Psoas muscle (tissue), 8 donors: ENCODE data around the gene DHX32. TPM values are rescaled to one million over a fixed set of nuclear protein-coding genes. Genes with fewer than 3 reads are reported as not detected.
A peak's percentile ranks its signal among the peaks of the same experiment; 100 is the strongest.
"Not testable (repeated sequence)": the region's sequence is repeated elsewhere in the genome, so short reads cannot be mapped to it uniquely, and the experiment has no call there.

Experiments used
- ATAC-seq, 4 donors: fragments of 200-7000 bp; cut with Tn5 transposase; one replicate each; pipeline ENCODE4 v1.9.1; 2020; ENCODE audit warnings: moderate library complexity in 3 of 4, mild to moderate bottlenecking in 2 of 4
- DNase-seq, 2 donors: peaks; one replicate each; pipeline ENCODE4 v3.0.0-alpha.2; 2020
- H3K27ac ChIP-seq: fragments of 200-600 bp; one replicate; pipeline ENCODE4 v1.8.0; 2022
- H3K27me3 ChIP-seq, 3 donors: fragments of 200-600 bp in 1 of 3; one replicate each; pipeline versions ENCODE4 v1.6.1 to v1.8.0; 2013 to 2022; ENCODE audit warnings: low read length in 2 of 3, mild to moderate bottlenecking in 2 of 3, moderate library complexity in 1 of 3; ENCODE audit not compliant: insufficient read depth in 3 of 3
- H3K36me3 ChIP-seq, 2 donors: fragments of 200-600 bp in 1 of 2; one replicate each; pipeline versions ENCODE4 v1.6.1 to v1.8.0; 2013 to 2022; ENCODE audit warnings: low read depth in 1 of 2, mild to moderate bottlenecking in 1 of 2, moderate library complexity in 1 of 2; ENCODE audit not compliant: insufficient read depth in 1 of 2
- H3K4me1 ChIP-seq: fragments of 200-600 bp; one replicate; pipeline ENCODE4 v1.8.0; 2022
- H3K4me3 ChIP-seq: fragments of 200-600 bp; one replicate; pipeline ENCODE4 v1.8.0; 2022; ENCODE audit warnings: mild to moderate bottlenecking
- H3K9me3 ChIP-seq: fragments of 200-600 bp; one replicate; pipeline ENCODE4 v1.8.0; 2022
- WGBS, 3 donors: extraction: QIAGEN DNeasy Blood & Tissue Kit; methylation state at CpG; one replicate each; pipeline versions ENCODE4 v1.1.6 to v1.1.7; 2013; 5-methylcytosine and 5-hydroxymethylcytosine counted together
- intact Hi-C, 2 donors: fragments of 100-400 bp; cut with DNase I; formaldehyde crosslinking; loops; one replicate each; pipeline versions ENCODE4 v1.11.0 to v1.14.2; 2022
- polyA plus RNA-seq, 3 donors: library from polyadenylated mRNA; stranded (reverse); fragments of 200-250 nt; gene quantifications; one replicate each; pipeline ENCODE4 v1.2.3, GENCODE V29; 2013
- total RNA-seq, 4 donors: library from RNA; stranded (reverse); fragmentation: NEBNext Ultra II Directional in 2 of 4; extraction: Animal tissue kit (Norgen Biotek cat#: 25700) in 2 of 4; gene quantifications; one replicate each; pipeline versions ENCODE4 v1.2.1 to v1.2.4, GENCODE V29; 2021 to 2023
- TF ChIP-seq, protein P1 (sequence below): fragments of 200-600 bp; IDR thresholded peaks from one replicate; pipeline ENCODE4 v1.8.0; 2022; ENCODE audit warnings: antibody characterized with exemption
- donor health status: healthy with polysubstance abuse.
- donor health status: DM: no; HTN: no; CAD: no; lungs with moderate emphysema.
- donor health status: Bipolar disorder and iron deficiency.
- donor health status: healthy.
- donor health status: DM: yes; HTN: yes; CAD: no.
- donor health status: DM: no; HTN: no; CAD: no.
- donor health status: DM: no; HTN: no; CAD: no.
- donor health status: DM: yes; HTN: yes; CAD: no.

DHX32 gene
- total and polyA plus RNA-seq, 7 donors: 20.2 to 47.7 (median 32.1) TPM

DNA sequence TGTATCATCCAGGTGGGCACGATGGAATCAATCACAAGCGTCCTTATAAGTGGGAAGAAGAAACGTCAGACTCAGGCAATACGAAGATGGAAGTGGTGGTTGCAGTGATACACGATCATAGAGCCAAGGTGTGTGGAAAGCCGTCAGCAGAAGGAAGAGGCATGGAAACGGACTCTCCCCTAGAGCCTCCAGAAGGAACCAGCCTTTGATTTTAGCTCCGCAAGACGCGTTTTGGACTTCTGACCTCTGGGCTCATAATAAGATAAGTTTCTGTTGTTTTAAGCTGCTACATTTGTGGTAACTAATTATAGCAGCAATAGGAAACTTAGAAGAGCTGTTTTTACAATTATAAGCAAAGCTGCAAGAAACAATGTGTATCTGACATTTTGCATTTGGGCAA, 30.1 kb upstream of the DHX32 start:
- H3K36me3 ChIP-seq: no peaks in the 10 kb centered on the region
- no peaks in the 10 kb centered on the region for H3K4me1 ChIP-seq
- WGBS, 3 donors: 67 to 86% (median 81%) methylated on average over 10 of the region's 10 CpGs
- TF ChIP-seq, protein P1, sequence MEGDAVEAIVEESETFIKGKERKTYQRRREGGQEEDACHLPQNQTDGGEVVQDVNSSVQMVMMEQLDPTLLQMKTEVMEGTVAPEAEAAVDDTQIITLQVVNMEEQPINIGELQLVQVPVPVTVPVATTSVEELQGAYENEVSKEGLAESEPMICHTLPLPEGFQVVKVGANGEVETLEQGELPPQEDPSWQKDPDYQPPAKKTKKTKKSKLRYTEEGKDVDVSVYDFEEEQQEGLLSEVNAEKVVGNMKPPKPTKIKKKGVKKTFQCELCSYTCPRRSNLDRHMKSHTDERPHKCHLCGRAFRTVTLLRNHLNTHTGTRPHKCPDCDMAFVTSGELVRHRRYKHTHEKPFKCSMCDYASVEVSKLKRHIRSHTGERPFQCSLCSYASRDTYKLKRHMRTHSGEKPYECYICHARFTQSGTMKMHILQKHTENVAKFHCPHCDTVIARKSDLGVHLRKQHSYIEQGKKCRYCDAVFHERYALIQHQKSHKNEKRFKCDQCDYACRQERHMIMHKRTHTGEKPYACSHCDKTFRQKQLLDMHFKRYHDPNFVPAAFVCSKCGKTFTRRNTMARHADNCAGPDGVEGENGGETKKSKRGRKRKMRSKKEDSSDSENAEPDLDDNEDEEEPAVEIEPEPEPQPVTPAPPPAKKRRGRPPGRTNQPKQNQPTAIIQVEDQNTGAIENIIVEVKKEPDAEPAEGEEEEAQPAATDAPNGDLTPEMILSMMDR: no peak
- ATAC-seq (no peak), DNase-seq (no peak)
- intact Hi-C loops: no loop called here
- no peaks in the 10 kb centered on the region for H3K27me3 ChIP-seq
- no peaks in the 10 kb centered on the region for H3K9me3 ChIP-seq
- H3K4me3 ChIP-seq: no peak overlapping the region
- no peak overlapping the region for H3K27ac ChIP-seq

DNA sequence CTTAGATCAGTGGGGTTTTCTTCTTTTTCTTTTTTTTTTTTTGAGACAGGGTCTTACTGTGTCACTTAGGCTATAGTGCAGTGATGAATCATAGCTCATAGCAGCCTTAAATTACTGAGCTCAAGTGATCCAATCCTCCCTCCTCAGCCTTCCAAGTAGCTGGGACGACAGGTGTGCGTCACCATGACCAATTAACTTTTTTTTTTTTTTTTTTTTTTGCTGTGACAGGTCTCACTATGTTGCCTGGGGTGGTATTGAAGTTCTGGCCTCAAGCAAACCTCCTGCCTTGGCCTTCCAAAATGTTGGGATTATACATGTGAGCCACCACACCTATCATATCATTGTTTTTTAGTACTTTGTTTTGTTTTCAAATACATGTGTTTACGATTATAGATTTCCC, 28.4 kb upstream of the DHX32 start:
- H3K36me3 ChIP-seq, DNase-seq, H3K27me3 ChIP-seq, ATAC-seq, H3K4me3 ChIP-seq, intact Hi-C loops, H3K4me1 ChIP-seq, H3K27ac ChIP-seq, H3K9me3 ChIP-seq: not testable (repeated sequence)
- WGBS, 3 donors: 41 to 63% (median 54%) methylated on average over 3 of the region's 3 CpGs

DNA sequence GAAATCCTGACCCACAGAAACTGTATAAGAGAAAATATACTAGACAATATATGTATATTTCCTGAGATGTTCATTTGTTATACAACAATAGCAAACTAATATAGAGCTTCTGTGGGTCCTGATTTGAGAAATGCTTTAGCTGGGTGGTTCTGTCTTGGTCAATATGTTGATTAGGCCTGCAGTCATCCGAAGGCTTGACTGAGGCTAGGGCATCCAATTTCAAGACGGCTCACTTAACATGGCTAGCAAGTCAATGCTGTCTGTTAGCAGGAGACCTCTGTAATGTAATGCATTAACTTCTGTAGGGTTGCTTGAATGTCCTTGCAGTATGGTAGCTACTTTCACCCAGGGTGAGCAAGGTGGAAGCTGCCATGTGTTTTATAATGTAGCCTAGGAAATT, 27.7 kb upstream of the DHX32 start:
- H3K27me3 ChIP-seq, intact Hi-C loops, H3K4me3 ChIP-seq, H3K27ac ChIP-seq, ATAC-seq, H3K9me3 ChIP-seq, H3K4me1 ChIP-seq, DNase-seq, H3K36me3 ChIP-seq: not testable (repeated sequence)
- WGBS, 3 donors: 45 to 47% (median 47%) methylated on average over 2 of the region's 2 CpGs

DNA sequence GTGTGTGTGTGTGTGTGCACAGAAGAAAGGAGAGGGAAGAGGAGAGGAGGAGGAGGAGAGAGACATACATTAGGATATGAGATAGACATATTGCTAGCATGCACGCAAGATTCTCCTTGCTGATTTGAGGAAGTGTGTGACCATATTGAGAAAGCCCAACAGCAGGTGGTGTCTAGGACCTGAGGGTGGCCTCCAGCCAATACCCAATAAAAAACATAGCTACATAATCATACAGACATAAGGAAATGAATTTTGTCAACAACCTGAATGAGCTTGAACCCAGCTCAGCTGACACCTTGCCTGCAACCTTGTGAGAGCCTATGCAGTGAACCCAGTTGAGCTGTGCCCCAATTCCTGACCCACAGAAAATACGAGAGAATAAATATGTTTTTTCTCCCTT, 26.5 kb upstream of the DHX32 start:
- H3K27me3 ChIP-seq, H3K9me3 ChIP-seq, H3K4me3 ChIP-seq, ATAC-seq, DNase-seq, intact Hi-C loops, H3K27ac ChIP-seq, H3K4me1 ChIP-seq, H3K36me3 ChIP-seq: not testable (repeated sequence)
- WGBS, 3 donors: 63 to 74% (median 64%) methylated on average over 2 of the region's 2 CpGs

DNA sequence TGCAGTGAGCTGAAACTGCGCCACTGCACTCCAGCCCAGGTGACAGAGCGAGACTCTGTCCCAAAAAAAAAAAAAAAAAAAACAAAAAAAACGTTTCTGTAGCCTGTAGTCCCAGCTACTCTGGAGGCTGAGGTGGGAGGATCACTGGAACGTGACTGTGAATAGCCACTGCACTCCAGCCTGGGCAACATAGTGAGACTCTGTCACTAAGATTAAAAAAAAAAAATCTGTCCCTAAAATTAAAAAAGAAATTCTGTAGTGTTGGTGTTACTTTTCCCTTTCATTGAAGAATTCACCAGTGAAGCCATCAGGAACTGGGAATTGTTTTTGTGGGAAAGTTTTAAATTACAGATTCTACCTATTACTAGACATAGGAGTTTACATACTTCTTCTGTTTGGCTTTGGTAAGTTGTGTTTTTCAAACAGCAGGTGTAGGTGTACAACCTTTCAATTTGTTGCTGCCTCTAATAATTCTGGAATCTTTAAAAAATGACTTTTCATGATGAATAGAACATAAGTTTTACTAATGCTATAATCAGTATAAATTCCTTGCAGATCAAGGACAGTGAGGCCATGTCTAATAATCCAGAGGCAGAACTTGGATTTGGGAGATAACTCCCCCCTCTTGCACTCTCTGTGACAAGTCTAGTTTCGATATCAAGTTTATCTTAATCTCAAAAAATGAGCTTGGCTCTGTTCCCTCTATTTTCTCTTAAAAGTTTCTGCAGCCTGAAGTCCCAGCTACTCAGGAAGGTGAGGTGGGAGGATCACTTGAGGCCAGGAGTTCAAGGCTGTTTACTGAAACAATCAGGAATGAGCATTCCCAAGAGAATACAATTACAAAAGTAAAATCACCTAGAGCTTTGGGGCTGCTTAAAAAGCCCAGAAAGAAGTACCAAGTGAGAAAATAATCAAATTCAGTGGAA, 24.2 kb upstream of the DHX32 start:
- WGBS, 3 donors: 60 to 78% (median 76%) methylated on average over 4 to 5 of the region's 5 CpGs
- H3K27me3 ChIP-seq, H3K36me3 ChIP-seq, H3K9me3 ChIP-seq, H3K4me3 ChIP-seq, H3K4me1 ChIP-seq, intact Hi-C loops, DNase-seq, H3K27ac ChIP-seq: not testable (repeated sequence)
- peak in 1 of 4 donors; percentile 19 for ATAC-seq

DNA sequence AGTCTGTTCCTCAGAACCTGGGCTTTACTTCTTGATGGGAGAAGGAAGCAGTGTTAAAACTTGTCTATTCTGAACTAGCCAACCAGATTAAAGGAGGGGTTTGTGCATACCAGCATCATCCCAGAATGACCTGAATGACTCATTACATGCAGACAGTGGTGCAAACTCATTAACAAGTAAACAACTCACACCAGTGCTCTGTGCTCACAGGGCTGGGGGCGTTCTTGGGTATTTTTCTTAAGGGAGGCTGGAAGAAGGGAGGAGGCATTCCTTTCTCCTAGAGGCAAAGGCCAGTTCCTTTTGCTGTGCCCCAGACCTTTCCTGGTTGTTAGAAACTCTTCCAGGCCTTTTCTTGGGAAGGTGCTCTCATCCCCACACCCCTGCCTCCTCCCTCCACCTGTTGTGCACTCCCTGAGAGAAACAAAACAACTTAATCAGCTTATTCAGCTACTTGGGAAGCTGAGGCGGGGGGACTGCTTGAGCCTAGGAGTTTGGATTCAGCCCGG, 22.1 kb upstream of the DHX32 start:
- H3K27me3 ChIP-seq, H3K4me1 ChIP-seq, ATAC-seq, DNase-seq, intact Hi-C loops, H3K4me3 ChIP-seq, H3K9me3 ChIP-seq, H3K36me3 ChIP-seq, H3K27ac ChIP-seq: not testable (repeated sequence)
- WGBS, 3 donors: 63 to 65% (median 65%) methylated on average over 3 of the region's 3 CpGs

DNA sequence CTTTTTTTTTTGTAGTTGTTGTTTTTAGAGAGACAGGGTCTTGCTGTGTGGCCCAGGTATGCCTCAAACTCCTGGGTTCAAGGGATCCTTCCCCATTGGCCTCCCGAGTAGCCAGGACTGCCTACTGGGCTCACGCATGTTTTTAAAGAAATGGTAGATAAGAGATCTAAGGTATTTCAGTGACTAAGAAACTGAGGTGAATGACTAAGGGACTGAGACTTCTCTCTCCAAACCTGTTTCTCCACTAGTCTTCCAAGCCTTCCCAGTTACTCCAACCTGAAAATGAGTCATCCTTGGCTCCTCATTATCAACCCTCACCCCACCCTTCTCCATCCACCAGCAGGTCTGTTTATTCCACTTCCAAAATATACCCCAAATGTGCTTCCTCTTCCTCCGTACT, 19.9 kb upstream of the DHX32 start:
- H3K27ac ChIP-seq, H3K27me3 ChIP-seq, DNase-seq, H3K36me3 ChIP-seq, H3K4me3 ChIP-seq, H3K4me1 ChIP-seq, H3K9me3 ChIP-seq, intact Hi-C loops, ATAC-seq: not testable (repeated sequence)
- 86 to 93% (median 91%) methylated on average over 3 of the region's 3 CpGs for WGBS, 3 donors

DNA sequence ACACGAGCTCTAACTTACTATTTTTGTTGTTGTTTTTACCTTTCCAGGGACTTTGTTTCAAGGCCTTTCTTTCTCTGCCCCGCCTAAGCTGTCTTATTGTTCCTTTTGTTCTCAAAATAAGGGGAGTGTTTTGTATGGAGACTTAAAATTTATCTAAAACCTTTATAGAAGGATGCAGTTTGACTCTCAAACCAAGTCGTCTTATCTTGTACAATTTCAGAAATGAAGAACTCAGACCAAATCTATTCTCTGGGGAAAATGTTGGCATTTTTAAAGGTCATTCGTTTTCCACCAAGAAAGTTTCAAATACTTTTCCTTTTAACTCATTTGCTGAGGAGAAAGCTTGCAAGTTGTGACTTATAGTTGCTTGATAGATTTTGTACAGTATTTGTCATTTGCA, 16.2 kb upstream of the DHX32 start:
- ATAC-seq, H3K27ac ChIP-seq, intact Hi-C loops, H3K36me3 ChIP-seq, H3K9me3 ChIP-seq, DNase-seq, H3K27me3 ChIP-seq: not testable (repeated sequence)
- WGBS, 3 donors: 26 to 37% (median 31%) methylated on average over 4 of the region's 4 CpGs
- H3K4me3 ChIP-seq: peak overlapping the region; percentile 85
- peaks cover 11% of the 10 kb centered on the region for H3K4me1 ChIP-seq

DNA sequence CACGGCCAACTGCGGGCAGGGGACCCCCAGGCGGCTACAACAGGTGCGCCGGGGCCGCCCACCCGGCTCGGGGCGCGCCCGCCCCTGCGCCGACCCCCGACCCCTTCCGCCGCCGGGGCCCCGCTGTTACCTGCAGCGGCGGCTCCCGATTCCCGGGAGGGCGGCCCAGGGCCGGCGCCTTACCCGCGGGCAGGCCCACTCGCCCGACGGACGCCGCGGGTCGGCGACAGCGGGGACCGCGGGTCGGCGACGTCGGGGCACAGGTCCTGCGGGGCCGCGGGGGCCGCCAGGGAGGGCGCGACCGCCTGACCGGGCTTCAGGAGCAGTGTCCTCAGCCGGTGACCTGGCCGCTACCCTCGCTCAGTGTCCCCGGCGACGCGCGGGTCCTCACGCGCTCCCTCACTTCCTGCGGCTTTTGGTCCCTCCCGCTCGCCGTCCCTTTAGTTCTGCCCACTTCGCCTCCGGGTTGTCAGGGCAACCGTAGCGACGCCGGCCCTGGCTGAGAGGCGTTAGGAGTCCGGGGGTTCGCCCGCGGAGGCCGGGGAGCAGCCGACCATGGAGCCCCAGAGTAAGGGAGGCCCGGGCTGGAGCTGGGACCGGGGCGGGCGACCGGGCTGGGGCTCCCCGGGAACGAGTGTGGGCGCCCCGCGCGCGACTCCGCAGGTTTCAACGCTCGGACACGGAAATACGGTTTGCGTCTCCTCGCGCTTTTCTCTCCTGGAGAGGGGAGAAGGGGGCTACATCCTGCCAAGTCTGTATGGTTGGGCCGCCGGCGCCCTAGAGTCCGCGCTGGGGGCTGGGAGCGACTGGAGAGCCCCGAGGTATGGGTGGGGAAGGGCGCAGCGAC, 15.2 kb upstream of the DHX32 start, which contains the start of gene FANK1:
FANK1 (plus strand) TSS at position 477 of the 847 bp plus-strand sequence; CDS start at position 556, 79 bp downstream.
- Histone ChIP-seq H3K4me1 (peaks cover 13% of the 10 kb centered on the region), H3K27ac (peak within 1 kb of the TSS; percentile 91), H3K4me3 (peak within 1 kb of the TSS; percentile 85)
- intact Hi-C loops, H3K27me3 ChIP-seq, H3K36me3 ChIP-seq, H3K9me3 ChIP-seq: not testable (repeated sequence)
- DNase-seq (peak; percentile 95), ATAC-seq (peak; percentile 89 to 95 (median 93))
- WGBS, 3 donors: 23 to 39% (median 29%) methylated on average over 88 to 106 of the region's 106 CpGs
